HG03159 (cell line): ENCODE results near the gene RAB37.

Source experiments
- ATAC-seq: cut with Tn5 transposase; IDR thresholded peaks from one replicate; pipeline ENCODE4 v1.9.1; 2021; ENCODE audit warnings: mild to moderate bottlenecking, moderate library complexity; ENCODE audit not compliant: unreplicated experiment

The RAB37 gene

GRCh38 chr17:74760404-74761105 is 23.5 kb downstream of the RAB37 start:
- no peak for ATAC-seq

DNA sequence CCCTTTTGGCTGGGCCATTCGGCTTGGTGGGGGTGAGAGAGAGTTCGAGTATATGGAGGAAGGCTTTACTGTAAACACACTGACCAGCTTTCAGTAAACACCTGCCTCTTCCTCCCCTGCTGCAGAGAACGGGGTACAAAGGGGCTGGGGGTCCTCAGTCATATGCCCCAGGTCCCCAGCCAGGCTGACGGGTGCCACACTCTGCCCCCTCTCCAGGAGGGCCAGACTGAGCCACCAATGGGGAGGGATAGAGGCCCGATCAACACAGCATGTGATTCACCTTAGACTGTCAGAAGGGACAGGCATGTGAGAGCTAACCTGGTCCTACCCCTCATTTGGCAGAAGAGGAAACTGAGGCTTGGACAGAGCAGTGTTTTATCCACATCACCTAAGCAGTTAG is 24.4 kb downstream of the RAB37 start:
- no peak for ATAC-seq

DNA sequence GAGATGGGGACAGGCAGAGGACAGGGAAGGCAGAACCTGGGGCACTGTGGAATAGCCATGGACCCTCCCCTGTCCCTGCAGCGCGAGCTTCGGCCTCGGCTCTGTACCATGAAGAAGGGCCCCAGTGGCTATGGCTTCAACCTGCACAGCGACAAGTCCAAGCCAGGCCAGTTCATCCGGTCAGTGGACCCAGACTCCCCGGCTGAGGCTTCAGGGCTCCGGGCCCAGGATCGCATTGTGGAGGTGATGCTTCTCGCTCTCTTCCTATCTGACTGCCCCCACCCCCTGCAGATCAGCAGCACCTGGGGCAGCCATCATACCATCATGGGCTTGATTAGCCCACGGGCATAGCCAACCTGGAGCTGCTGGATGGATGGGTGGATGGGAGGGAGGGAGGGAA is 24.9 kb downstream of the RAB37 start:
- no peak for ATAC-seq

GRCh38 chr17:74763565-74764387 is 26.7 kb downstream of the RAB37 start:
- ATAC-seq, result no peak

DNA sequence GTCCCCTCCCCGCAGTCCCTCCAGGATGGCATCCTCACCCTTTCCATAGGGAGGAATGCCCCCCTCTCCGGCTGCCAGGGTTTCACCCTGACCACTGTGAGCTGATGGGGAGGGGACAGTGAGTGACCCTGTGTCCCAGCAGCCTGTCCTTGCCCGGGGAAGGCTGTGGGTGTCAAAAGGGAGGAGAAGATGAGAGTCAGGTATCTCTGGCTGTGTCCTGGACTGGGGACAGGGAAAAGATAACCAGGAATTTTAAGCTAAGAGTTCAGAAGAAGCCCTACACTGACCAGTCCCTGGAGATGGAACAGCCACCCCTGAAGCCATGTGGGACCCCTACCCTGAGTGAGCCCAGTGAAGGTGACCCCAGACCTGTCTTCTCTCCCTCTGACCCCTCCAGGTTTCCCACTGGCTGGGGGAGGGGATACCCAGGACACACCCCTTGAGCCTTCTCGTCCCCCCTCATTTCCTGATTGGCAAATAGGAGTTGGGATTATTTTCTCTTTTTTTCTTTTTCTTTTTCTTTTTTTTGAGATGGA is 27.8 kb downstream of the RAB37 start:
- no peak for ATAC-seq

DNA sequence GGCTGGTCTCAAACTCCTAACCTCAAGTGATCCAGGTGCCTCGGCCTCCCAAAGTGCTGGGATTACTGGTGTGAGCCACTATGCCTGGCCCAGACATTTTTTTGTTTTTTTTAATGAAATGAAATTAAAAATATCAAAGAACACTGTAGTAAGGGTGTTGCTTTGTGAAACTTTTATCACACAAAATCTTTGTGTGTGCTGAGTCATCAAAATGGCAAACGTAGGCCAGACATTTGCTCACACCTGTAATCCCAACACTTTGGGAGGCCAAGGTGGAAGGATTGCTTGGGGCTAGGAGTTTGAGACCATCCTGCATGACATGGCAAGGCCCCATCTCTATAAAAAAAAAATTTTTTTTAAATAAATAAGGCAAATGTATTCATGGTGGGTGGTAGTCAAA is 29.4 kb downstream of the RAB37 start:
- no peak for ATAC-seq

DNA sequence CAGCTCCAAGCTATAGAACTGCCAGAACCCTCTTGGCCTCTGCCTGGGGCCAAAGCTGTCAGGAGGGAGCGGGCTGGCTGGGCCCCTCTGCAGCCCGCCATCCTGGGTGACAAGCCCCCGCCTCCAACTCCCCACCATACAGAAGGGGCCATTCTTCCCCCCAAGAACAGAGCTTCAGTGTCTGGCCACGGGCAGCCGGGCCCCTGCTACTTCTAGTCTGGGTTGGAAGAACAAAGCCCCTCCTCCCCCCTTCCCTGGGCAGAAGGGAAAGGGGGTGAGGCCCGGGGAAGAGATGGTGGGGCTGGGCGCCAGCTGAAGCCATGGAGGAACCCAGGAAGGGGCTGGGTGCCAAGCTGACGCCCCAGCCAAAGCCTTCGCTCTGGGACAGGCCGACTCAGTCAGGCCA is 30.1 kb downstream of the RAB37 start:
- ATAC-seq, result no peak

GRCh38 chr17:74768069-74768762 is 31.2 kb downstream of the RAB37 start:
- no peak for ATAC-seq

DNA sequence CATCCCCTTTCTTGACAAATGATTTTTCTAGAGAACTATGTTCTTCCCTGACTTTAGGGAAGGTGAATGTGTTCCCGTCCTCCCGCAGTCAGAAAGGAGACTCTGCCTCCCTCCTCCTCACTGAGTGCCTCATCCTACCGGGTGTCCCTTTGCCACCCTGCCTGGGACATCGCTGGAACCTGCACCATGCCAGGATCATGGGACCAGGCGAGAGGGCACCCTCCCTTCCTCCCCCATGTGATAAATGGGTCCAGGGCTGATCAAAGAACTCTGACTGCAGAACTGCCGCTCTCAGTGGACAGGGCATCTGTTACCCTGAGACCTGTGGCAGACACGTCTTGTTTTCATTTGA is 31.7 kb downstream of the RAB37 start:
- ATAC-seq, result no peak

DNA sequence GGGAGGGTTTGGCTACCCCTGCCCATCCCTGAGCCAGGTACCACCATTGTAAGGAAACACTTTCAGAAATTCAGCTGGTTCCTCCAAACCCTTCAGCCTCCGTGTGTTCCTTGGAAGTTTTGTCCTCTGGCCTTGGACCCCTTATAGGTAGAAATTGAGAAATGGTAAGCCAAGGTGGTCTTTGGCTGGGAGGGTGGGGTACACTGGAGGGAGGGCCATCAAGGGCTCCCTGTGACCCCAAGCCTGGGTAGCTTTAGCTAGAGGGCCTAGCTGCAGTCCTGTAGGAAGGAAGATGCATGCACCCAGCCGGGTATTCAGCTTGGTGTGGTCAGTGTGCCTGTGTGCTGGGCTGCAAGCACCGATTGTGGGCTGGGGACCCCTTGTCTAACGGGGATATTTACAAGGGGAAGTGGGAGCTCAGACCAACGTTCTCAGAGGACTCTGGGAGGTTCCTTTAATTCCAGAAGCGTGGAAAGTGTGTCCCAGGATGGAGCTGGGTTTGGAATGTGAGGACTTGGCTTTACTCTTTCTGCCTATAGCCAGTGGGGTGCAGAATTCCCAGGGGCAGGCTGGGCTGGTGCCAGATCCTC is 32.3 kb downstream of the RAB37 start:
- ATAC-seq, result no peak

GRCh38 chr17:74769856-74770497 is 32.9 kb downstream of the RAB37 start:
- no peak for ATAC-seq

DNA sequence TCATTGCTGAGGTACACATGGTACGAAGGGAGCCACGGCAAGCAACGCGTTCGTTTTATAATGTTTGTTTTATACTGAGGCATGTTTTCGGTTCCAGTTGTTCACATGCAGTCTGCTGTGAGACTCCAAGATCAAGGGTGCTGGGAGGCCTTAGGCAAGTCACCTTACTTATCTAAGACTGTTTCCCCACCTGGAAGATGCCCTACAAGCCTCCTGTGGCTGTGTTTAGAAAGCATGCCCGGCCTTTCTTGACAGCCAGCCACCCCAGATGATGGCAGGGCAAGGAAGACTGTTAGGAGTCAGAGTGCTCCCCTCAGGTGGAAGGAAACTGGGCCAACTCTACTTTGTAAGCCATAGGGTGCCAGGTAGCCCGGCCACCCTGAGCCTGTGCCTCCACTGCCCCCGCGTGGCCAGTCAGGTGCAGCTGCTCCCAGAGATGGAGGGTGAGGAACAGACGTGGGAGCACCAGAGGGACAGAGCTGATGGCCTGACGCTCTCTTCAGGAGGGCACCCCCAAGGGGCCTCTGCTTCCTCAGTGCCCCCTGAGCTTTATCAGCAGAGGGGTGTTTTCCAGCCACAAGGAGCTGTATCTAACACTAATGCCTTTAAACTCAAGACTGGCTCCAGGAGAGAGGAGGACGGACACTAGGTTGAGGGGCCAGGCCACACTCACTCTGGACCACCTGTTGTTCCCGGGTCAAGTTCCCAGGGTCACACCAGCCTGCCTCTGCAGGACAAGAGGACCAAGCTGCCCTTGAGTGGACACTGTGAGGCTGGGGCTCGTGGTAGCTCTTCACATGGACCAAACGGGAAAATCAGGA is 33.7 kb downstream of the RAB37 start:
- no peak for ATAC-seq

GRCh38 chr17:74771319-74771914 is 34.4 kb downstream of the RAB37 start:
- ATAC-seq, result no peak

DNA sequence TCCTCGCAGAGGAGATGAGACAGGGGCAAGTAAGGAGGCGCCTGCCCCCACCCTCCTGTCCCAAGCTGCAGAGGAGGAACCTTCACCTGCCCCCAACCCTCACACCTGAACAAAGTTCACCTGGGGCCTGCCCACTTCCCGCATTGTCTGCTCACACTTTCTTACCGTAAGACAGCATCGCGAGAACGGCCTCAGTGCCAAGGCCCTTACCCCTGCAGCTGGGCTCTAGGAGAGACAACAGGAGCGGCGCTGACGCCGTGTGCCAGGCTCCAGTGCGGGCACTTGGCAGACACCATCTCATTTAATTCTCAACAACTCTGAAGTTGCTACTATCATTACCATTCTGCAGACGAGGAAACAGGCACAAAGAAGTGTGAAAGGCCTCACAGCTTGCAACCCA is 35.0 kb downstream of the RAB37 start:
- no peak for ATAC-seq

- ATAC-seq, result no peak
Measured at GRCh38 chr17:74773414-74773813, 36.4 kb downstream of the RAB37 start.

DNA sequence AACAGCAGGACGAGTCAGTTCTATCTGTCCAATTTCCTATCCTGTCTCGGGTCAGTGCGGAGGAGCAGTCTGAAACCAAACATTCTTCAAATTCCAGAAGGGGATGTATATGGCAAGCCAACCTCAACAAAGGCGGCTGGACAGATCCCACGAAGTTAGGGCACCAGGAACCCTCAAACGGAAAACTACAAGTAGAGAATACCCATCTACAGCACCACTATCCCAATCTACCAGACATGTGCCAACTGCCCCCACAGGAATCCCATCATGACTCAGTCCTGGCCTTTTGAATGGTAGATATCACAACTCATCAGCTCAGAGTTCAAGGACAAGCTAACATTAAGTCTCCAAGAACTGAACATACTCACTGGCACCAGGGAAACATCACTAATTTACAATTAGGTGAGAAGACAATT is 36.8 kb downstream of the RAB37 start:
- no peak for ATAC-seq

- no peak for ATAC-seq
Measured at GRCh38 chr17:74775409-74776043, 38.5 kb downstream of the RAB37 start.

DNA sequence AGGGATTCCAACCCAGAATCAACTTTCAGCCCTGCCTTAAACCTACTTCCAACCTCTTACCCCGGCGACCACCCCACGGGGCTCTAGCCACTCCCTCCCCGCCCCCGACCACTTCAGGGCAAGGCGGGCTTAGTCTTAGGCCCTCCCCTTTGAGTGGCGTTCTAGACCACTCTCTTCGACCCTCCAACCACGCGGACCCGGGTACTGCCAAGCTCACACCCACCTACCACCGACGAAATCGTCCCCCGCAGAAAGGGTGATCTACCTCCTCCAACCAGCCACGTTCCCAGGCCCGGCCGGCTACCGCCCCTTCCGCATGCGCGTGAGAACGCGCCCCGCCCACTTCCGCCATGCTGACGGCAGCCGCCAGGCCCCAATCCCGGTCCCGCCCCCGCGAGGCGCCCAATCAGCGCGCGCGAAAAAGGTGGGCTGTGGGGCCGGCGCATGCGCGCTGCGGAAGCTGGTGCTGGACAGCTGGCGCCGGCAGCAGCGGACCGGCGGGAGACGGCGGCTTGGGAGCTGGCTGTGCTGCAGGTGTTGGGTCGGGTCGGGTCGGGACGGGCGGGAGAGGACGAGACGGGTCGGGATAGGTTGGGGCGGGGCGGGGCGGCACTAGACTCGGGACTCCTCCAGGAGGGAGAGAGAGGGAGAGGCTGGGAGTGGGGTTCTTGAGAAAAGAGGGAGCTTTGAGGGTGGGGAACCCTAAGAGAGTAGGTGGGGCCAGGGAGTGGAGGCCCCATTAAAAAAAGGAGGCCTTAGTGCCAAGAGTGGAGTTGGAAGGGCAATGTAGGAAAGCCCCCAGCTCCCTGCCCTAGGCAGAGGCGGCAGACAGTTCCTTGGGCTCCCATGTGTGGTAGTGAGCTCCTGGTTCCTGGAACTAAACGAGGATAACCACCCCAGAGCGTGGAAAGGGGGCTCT is 39.2 kb downstream of the RAB37 start, which contains the start of gene NAT9:
TSS of gene NAT9 (minus strand) at position 302 of the 919 bp plus-strand sequence. CDS start 647 bp downstream, outside the sequence.
- ATAC-seq, result peak; percentile 62
